Calu3 (cell line): ENCODE results near the gene PARP1. TPM values are rescaled to one million over a fixed set of nuclear protein-coding genes. Genes with fewer than 3 reads are reported as not detected.

Experiments used
- BruUV-seq: library from RNA; stranded (reverse); fragments of 400-500 nt; replicated peaks from 2 replicates; lab custom pipeline; 2021; lab: Mats Ljungman, UMichigan
- CTCF ChIA-PET: fragments of 300-600 bp; sonication (Branson Sonifier 250); formaldehyde crosslinking; loops from one replicate; lab custom pipeline; 2022; ENCODE audit warnings: antibody characterized with exemption; lab: Charles Lee
- DNase-seq: peaks from one replicate; pipeline ENCODE4 v3.0.0; 2022
- H3K27ac Mint-ChIP-seq: one replicate; pipeline ENCODE4 v1.8.0; 2022; ENCODE audit warnings: mixed read lengths; ENCODE audit not compliant: unreplicated experiment
- H3K27me3 Mint-ChIP-seq: one replicate; pipeline ENCODE4 v1.8.0; 2022; ENCODE audit warnings: mixed read lengths; ENCODE audit not compliant: unreplicated experiment
- H3K36me3 Mint-ChIP-seq: one replicate; pipeline ENCODE4 v1.8.0; 2022; ENCODE audit warnings: mild to moderate bottlenecking, moderate library complexity, mixed read lengths; ENCODE audit not compliant: insufficient read depth, unreplicated experiment
- H3K4me1 Mint-ChIP-seq: one replicate; pipeline ENCODE4 v1.8.0; 2022; ENCODE audit warnings: mild to moderate bottlenecking, low read depth, mixed read lengths; ENCODE audit not compliant: unreplicated experiment
- H3K4me3 Mint-ChIP-seq: one replicate; pipeline ENCODE4 v1.8.0; 2022; ENCODE audit warnings: mild to moderate bottlenecking, low read depth, moderate library complexity, mixed read lengths; ENCODE audit not compliant: unreplicated experiment
- H3K9me3 Mint-ChIP-seq: one replicate; pipeline ENCODE4 v1.8.0; 2022; ENCODE audit warnings: low read depth, mixed read lengths; ENCODE audit not compliant: unreplicated experiment
- CTCF ChIP-seq: fragments of 200-600 bp; IDR thresholded peaks from one replicate; pipeline ENCODE4 v1.8.0; 2022; ENCODE audit warnings: antibody characterized with exemption; ENCODE audit not compliant: unreplicated experiment
- intact Hi-C: fragments of 100-400 bp; cut with micrococcal nuclease; formaldehyde crosslinking; loops from one replicate; pipeline ENCODE4 v1.10.0; 2022; ENCODE audit not compliant: unreplicated experiment
- total RNA-seq: library from RNA; stranded (reverse); gene quantifications from 2 replicates; pipeline ENCODE4 v1.2.3, GENCODE V29; 2022

PARP1 gene
- total RNA-seq, 1 experiment from 2014 or later, result 136 TPM

- Mint-ChIP-seq H3K4me3 (no peak overlapping the region), H3K36me3 (no peaks in the 10 kb centered on the region), H3K9me3 (no peaks in the 10 kb centered on the region), H3K27me3 (peaks cover 33% of the 10 kb centered on the region), H3K27ac (no peak overlapping the region), H3K4me1 (no peaks in the 10 kb centered on the region)
- TF ChIP-seq CTCF, result no peak
- no peak for DNase-seq
- CTCF ChIA-PET, result interaction anchor here (1.0 to 1.3 kb wide), 3 partner anchors 123 to 183 kb away, joined by 3 to 6 read pairs (median 4); partner anchors contain the start of gene STUM
- no TSS peak for BruUV-seq
- intact Hi-C loops, result no loop called here
Observed at GRCh38 chr1:226425431-226426031, 17.6 kb upstream of the PARP1 start.

GRCh38 chr1:226425004-226425378 lies 17.1 kb upstream of the PARP1 start:
- Mint-ChIP-seq H3K4me3 (no peak overlapping the region), H3K27ac (no peak overlapping the region), H3K4me1 (no peaks in the 10 kb centered on the region), H3K9me3 (no peaks in the 10 kb centered on the region), H3K36me3 (no peaks in the 10 kb centered on the region), H3K27me3 (peaks cover 28% of the 10 kb centered on the region)
- intact Hi-C loops, result no loop called here
- BruUV-seq, result no TSS peak
- TF ChIP-seq CTCF, result no peak
- CTCF ChIA-PET, result interaction anchor here (0.6 to 1.3 kb wide), 4 partner anchors 123 to 184 kb away, joined by 3 to 6 read pairs (median 4); partner anchors contain the start of gene STUM
- DNase-seq, result no peak

DNA sequence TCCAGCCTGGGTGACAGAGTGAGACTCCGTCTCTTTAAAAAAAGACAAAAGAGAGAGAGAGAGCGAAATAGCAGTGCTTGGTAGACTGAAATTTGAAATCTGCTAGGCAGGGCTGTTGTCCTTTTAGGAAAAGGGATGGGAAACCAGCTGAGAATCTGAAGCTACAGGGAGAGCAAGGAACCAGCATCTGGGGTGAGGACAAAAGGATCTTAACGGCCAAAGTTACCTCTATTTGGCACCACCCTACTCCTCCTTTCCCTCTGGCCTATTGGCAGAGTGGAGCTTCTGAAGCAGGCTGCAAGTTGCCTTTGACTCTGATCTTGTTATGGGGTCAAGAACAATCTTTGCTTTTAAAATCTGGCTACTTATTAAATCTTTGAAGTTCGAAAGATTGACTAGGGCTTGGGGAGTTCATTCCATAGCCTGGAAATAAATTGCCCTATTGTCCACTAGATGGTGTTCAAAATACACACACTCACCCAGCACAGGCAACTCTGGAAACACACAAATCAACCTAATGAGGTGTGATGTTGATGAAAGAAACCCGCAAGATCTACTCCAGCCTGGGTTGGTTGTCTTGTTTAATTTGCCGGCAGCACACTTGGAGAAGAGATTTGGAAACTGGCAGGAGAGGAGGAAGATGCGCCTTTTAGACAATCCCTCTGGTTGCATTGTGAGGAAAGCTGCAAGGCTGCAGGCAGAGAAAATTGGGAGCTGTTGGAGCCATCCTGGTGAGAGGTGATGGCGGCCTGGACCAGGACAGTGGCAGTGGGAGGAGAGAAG lies 16.5 kb upstream of the PARP1 start:
- CTCF ChIA-PET, result interaction anchor here (0.6 to 1.3 kb wide), 4 partner anchors 124 to 184 kb away, joined by 3 to 6 read pairs (median 4); partner anchors contain the start of gene STUM
- no TSS peak for BruUV-seq
- Mint-ChIP-seq H3K27me3 (peaks cover 22% of the 10 kb centered on the region), H3K4me1 (no peaks in the 10 kb centered on the region), H3K27ac (no peak overlapping the region), H3K4me3 (no peak overlapping the region), H3K36me3 (no peaks in the 10 kb centered on the region), H3K9me3 (no peaks in the 10 kb centered on the region)
- peak; percentile 33 for TF ChIP-seq CTCF
- DNase-seq, result no peak
- intact Hi-C loops, result loop anchor here (5.0 kb wide), 2 partner anchors 123 to 188 kb away; partner anchors contain the start of gene STUM

DNA sequence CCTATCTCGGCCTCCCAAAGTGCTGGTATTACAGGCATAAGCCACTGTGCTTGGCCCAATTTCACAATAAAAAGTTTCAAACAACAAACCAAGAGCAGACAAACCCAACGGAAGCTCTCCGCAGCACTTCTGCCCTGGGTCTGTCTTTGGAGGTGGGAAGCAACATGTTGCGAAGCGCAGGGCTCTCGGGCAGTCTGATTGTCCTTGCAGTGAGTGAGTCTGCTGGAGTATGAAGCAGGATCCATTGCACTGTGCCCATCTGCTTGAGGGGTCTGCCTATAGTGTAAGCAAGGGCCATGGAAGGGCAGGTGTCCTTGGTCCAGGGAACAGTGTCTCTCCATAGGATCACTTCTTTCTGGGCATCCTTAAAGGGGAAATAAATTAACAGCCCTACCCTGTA lies 14.6 kb upstream of the PARP1 start:
- BruUV-seq, result no TSS peak

More for the DNA sequence above, 14.6 kb upstream of the PARP1 start:
- Mint-ChIP-seq H3K27ac (no peak overlapping the region), H3K36me3 (no peaks in the 10 kb centered on the region), H3K4me1 (no peaks in the 10 kb centered on the region), H3K9me3 (no peaks in the 10 kb centered on the region), H3K4me3 (no peak overlapping the region), H3K27me3 (peaks cover 6% of the 10 kb centered on the region)
- CTCF ChIA-PET, result no interaction called here
- intact Hi-C loops, result loop anchor here (5.0 kb wide), 2 partner anchors 125 to 190 kb away; partner anchors contain the start of gene STUM
- TF ChIP-seq CTCF, result no peak
- DNase-seq, result no peak
